Endothelial cell (in vitro differentiated cells): Measurements from ENCODE around the gene ZMIZ1. TPM values are rescaled to one million over a fixed set of nuclear protein-coding genes. Genes with fewer than 3 reads are reported as not detected.

Source experiments
- DNase-seq: peaks from one replicate; pipeline ENCODE4 v3.0.0; 2021; ENCODE audit warnings: low spot score
- H3K27ac Mint-ChIP-seq: one replicate; pipeline ENCODE4 v1.8.0; 2021; ENCODE audit warnings: mixed read lengths, inconsistent platforms; ENCODE audit not compliant: unreplicated experiment
- H3K27me3 Mint-ChIP-seq: one replicate; pipeline ENCODE4 v1.8.0; 2021; ENCODE audit warnings: mild to moderate bottlenecking, moderate library complexity, mixed read lengths, inconsistent platforms; ENCODE audit not compliant: unreplicated experiment
- H3K36me3 Mint-ChIP-seq: one replicate; pipeline ENCODE4 v1.8.0; 2021; ENCODE audit warnings: mild to moderate bottlenecking, low read depth, mixed read lengths, inconsistent platforms; ENCODE audit not compliant: unreplicated experiment
- H3K4me1 Mint-ChIP-seq: one replicate; pipeline ENCODE4 v1.8.0; 2021; ENCODE audit warnings: mild to moderate bottlenecking, mixed read lengths, inconsistent platforms; ENCODE audit not compliant: unreplicated experiment
- H3K4me3 Mint-ChIP-seq: one replicate; pipeline ENCODE4 v1.8.0; 2021; ENCODE audit warnings: mild to moderate bottlenecking, mixed read lengths, inconsistent platforms; ENCODE audit not compliant: unreplicated experiment
- H3K9me3 Mint-ChIP-seq: one replicate; pipeline ENCODE4 v1.8.0; 2021; ENCODE audit warnings: mixed read lengths, inconsistent platforms; ENCODE audit not compliant: unreplicated experiment
- CTCF ChIP-seq: fragments of 200-600 bp; sonication (generic); IDR thresholded peaks from one replicate; pipeline ENCODE4 v1.5.0; 2021; ENCODE audit warnings: antibody characterized with exemption; ENCODE audit not compliant: unreplicated experiment
- total RNA-seq: library from RNA; stranded (reverse); fragmentation: NEBNext Ultra II Directional; extraction: Animal tissue kit (Norgen Biotek cat#: 25700); gene quantifications from one replicate; pipeline ENCODE4 v1.2.1, GENCODE V29; 2021; ENCODE audit not compliant: unreplicated experiment

Gene ZMIZ1
- total RNA-seq, 1 donor from 2014 or later: 102 TPM

- no peak for TF ChIP-seq CTCF
- peak overlapping the region; percentile 84 for H3K27ac Mint-ChIP-seq
- no peak for DNase-seq
- peaks cover 5% of the 10 kb centered on the region for H3K27me3 Mint-ChIP-seq
- H3K9me3 Mint-ChIP-seq: no peaks in the 10 kb centered on the region
- H3K4me3 Mint-ChIP-seq: peak overlapping the region; percentile 18
- peaks cover 12% of the 10 kb centered on the region for H3K36me3 Mint-ChIP-seq
- H3K4me1 Mint-ChIP-seq: peaks cover 43% of the 10 kb centered on the region
Observed at GRCh38 chr10:79229071-79229541, 160.3 kb downstream of the ZMIZ1 start.

GRCh38 chr10:79229830-79230327, 161.1 kb downstream of the ZMIZ1 start:
- Mint-ChIP-seq H3K4me3 (peak overlapping the region; percentile 74), H3K27ac (peak overlapping the region; percentile 94), H3K27me3 (peaks cover 1% of the 10 kb centered on the region), H3K9me3 (no peaks in the 10 kb centered on the region), H3K4me1 (peaks cover 36% of the 10 kb centered on the region), H3K36me3 (peaks cover 11% of the 10 kb centered on the region)
- no peak for TF ChIP-seq CTCF
- DNase-seq: no peak

- DNase-seq: peak; percentile 66
- TF ChIP-seq CTCF: no peak
- H3K27me3 Mint-ChIP-seq: peaks cover 1% of the 10 kb centered on the region
Observed at GRCh38 chr10:79230328-79230830, 161.6 kb downstream of the ZMIZ1 start.

GRCh38 chr10:79230850-79231249, 162.1 kb downstream of the ZMIZ1 start:
- Mint-ChIP-seq H3K4me1 (peaks cover 41% of the 10 kb centered on the region), H3K9me3 (no peaks in the 10 kb centered on the region), H3K27ac (peak overlapping the region; percentile 94), H3K27me3 (peaks cover 1% of the 10 kb centered on the region), H3K4me3 (peak overlapping the region; percentile 74), H3K36me3 (peaks cover 15% of the 10 kb centered on the region)
- no peak for TF ChIP-seq CTCF
- no peak for DNase-seq

More at GRCh38 chr10:79230328-79230830, 161.6 kb downstream of the ZMIZ1 start:
- Mint-ChIP-seq H3K9me3 (no peaks in the 10 kb centered on the region), H3K4me1 (peaks cover 36% of the 10 kb centered on the region), H3K36me3 (peaks cover 14% of the 10 kb centered on the region), H3K27ac (peak overlapping the region; percentile 94), H3K4me3 (peak overlapping the region; percentile 74)

- Mint-ChIP-seq H3K9me3 (no peaks in the 10 kb centered on the region), H3K4me3 (no peak overlapping the region), H3K27ac (peak overlapping the region; percentile 55), H3K27me3 (peaks cover 4% of the 10 kb centered on the region), H3K36me3 (peaks cover 15% of the 10 kb centered on the region), H3K4me1 (peaks cover 50% of the 10 kb centered on the region)
- TF ChIP-seq CTCF: no peak
- DNase-seq: no peak
Observed at GRCh38 chr10:79231908-79232307, 163.1 kb downstream of the ZMIZ1 start.
